Nephron progenitor cell (in vitro differentiated cells): ENCODE measurements around the gene KIAA0753.

Experiments
- DNase-seq: peaks from one replicate; pipeline ENCODE4 v3.0.0; 2021
- H3K27ac Mint-ChIP-seq: 2 replicates; pipeline ENCODE4 v1.8.0; 2021; ENCODE audit warnings: mild to moderate bottlenecking, moderate library complexity, mixed read lengths
- H3K27me3 Mint-ChIP-seq: 2 replicates; pipeline ENCODE4 v1.8.0; 2021; ENCODE audit warnings: mild to moderate bottlenecking, low read depth, mixed read lengths; ENCODE audit not compliant: poor library complexity
- H3K36me3 Mint-ChIP-seq: 2 replicates; pipeline ENCODE4 v1.8.0; 2021; ENCODE audit warnings: low read depth, mixed read lengths
- H3K4me1 Mint-ChIP-seq: 2 replicates; pipeline ENCODE4 v1.8.0; 2021; ENCODE audit warnings: mixed read lengths
- H3K4me3 Mint-ChIP-seq: 2 replicates; pipeline ENCODE4 v1.8.0; 2021; ENCODE audit warnings: mild to moderate bottlenecking, moderate library complexity, mixed read lengths
- H3K9me3 Mint-ChIP-seq: 2 replicates; pipeline ENCODE4 v1.8.0; 2021; ENCODE audit warnings: mild to moderate bottlenecking, moderate library complexity, mixed read lengths
- CTCF ChIP-seq: fragments of 200-600 bp; sonication (generic); IDR thresholded peaks from 2 replicates; pipeline ENCODE4 v1.5.0; 2021; ENCODE audit warnings: antibody characterized with exemption

Gene KIAA0753

GRCh38 chr17:6556121-6557039, 84.1 kb downstream of the KIAA0753 start, which contains the start of gene PITPNM3:
PITPNM3 (minus strand) TSS chr17:6556555; CDS start chr17:6556406, 149 bp downstream.
- Mint-ChIP-seq H3K4me3 (peak within 1 kb of the TSS; percentile 78), H3K36me3 (no peaks in the 10 kb centered on the region), H3K27me3 (peaks cover 88% of the 10 kb centered on the region), H3K9me3 (no peaks in the 10 kb centered on the region), H3K27ac (no peak within 1 kb of the TSS), H3K4me1 (peaks cover 41% of the 10 kb centered on the region)
- TF ChIP-seq CTCF, result no peak
- peak; percentile 60 for DNase-seq

DNA sequence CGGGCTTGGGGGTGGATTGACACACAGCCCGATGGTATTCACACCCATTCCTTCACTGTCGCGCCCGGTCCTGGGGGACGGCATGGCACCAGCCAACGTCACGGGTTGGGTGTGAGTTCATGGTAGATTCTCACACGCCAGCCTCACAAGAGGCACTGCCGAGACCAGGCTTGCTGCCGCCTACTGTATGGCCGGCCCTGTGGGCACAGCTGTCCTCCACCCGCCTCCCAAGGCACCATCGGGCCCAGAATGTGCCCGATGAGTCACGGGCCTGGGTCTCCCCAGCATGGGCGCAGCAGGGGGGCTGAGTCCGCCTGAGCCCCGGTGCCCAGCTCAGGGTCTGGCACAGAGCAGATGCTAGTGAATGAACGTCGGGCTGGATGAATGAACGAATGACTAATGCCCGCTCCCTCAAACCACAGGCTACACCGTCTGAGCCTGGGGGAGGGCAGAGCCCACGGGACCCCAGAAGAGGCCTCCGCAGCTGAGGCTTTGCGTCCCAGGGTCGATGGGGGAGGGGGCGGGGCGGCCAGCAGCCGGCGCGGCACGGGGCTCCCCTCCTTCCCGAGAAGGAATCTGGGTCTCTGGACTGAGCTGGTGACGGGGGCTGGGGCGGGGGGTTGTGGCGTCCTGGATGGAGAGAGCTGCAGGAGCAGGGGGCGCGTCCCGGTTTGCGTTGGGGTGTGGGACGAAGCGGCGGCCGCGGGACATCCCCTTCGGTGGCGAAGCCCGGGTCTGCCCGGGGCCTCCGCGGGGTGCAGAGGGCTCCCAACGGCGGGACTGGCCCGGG, 85.0 kb downstream of the KIAA0753 start:
- H3K36me3 Mint-ChIP-seq, result no peaks in the 10 kb centered on the region
- H3K4me1 Mint-ChIP-seq, result peaks cover 41% of the 10 kb centered on the region
- H3K27ac Mint-ChIP-seq, result no peak overlapping the region
- H3K27me3 Mint-ChIP-seq, result peaks cover 79% of the 10 kb centered on the region
- peak; percentile 55 for DNase-seq
- H3K9me3 Mint-ChIP-seq, result no peaks in the 10 kb centered on the region
- TF ChIP-seq CTCF, result no peak
- peak overlapping the region; percentile 76 for H3K4me3 Mint-ChIP-seq

DNA sequence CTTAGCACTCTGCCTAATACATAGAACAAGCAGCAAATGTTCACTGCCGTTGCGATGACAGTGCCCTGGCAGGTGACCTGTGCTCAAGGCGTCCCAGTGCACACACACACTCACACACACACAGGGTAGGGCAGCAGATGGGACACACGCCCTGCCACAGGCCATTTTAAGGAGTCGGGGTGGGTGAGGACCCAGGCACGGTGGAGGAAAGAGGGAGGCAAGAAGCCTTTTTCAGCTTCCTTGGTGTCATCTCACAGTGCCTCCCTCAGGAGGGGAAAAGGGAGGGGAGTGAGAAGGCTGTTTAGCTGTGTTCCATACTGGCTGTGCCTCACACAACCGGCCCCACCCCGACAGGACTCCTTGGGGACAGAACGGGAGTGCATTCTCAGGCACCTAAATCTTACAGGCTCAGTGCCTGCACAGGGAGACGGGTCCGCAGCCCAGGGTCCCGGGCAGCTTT, 85.6 kb downstream of the KIAA0753 start:
- Mint-ChIP-seq H3K27me3 (peaks cover 73% of the 10 kb centered on the region), H3K4me1 (peaks cover 41% of the 10 kb centered on the region), H3K4me3 (peak overlapping the region; percentile 76), H3K36me3 (no peaks in the 10 kb centered on the region), H3K27ac (no peak overlapping the region), H3K9me3 (no peaks in the 10 kb centered on the region)
- no peak for TF ChIP-seq CTCF
- DNase-seq, result no peak

DNA sequence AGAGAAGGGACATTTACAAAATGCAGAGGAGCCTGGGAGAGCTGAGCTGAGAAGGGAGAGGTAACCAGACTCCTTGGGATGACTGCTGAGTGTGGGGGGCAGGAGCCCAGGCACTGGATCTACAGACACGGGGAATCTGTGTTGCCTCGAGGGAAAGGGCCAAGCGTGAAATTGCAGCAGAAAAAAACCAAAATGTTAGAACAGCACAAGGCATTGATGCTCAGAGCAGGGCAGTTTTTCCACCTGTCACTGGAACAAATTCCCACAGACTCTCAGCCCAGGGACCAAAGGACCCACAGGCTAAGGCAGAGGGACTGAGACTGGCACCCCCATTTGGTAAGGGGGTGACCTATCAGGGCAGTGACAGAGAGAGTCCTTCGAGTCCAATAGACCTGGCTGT, 86.2 kb downstream of the KIAA0753 start:
- Mint-ChIP-seq H3K36me3 (no peaks in the 10 kb centered on the region), H3K27me3 (peaks cover 72% of the 10 kb centered on the region), H3K9me3 (no peaks in the 10 kb centered on the region), H3K4me3 (peak overlapping the region; percentile 76), H3K27ac (no peak overlapping the region), H3K4me1 (peaks cover 41% of the 10 kb centered on the region)
- DNase-seq, result no peak
- TF ChIP-seq CTCF, result no peak

- no peak for TF ChIP-seq CTCF
- H3K4me3 Mint-ChIP-seq, result no peak overlapping the region
- DNase-seq, result no peak
- peaks cover 38% of the 10 kb centered on the region for H3K4me1 Mint-ChIP-seq
- H3K36me3 Mint-ChIP-seq, result no peaks in the 10 kb centered on the region
- no peak overlapping the region for H3K27ac Mint-ChIP-seq
- peaks cover 70% of the 10 kb centered on the region for H3K27me3 Mint-ChIP-seq
- H3K9me3 Mint-ChIP-seq, result no peaks in the 10 kb centered on the region
Measured at GRCh38 chr17:6551869-6552531, 88.5 kb downstream of the KIAA0753 start.
